ENCODE measurements around the gene MLF2. TPM values are rescaled to one million over a fixed set of nuclear protein-coding genes. Genes with fewer than 3 reads are reported as not detected.

The MLF2 gene
- total and polyA plus RNA-seq, 8 donors, result 9.3 to 296 (median 152) TPM

DNA sequence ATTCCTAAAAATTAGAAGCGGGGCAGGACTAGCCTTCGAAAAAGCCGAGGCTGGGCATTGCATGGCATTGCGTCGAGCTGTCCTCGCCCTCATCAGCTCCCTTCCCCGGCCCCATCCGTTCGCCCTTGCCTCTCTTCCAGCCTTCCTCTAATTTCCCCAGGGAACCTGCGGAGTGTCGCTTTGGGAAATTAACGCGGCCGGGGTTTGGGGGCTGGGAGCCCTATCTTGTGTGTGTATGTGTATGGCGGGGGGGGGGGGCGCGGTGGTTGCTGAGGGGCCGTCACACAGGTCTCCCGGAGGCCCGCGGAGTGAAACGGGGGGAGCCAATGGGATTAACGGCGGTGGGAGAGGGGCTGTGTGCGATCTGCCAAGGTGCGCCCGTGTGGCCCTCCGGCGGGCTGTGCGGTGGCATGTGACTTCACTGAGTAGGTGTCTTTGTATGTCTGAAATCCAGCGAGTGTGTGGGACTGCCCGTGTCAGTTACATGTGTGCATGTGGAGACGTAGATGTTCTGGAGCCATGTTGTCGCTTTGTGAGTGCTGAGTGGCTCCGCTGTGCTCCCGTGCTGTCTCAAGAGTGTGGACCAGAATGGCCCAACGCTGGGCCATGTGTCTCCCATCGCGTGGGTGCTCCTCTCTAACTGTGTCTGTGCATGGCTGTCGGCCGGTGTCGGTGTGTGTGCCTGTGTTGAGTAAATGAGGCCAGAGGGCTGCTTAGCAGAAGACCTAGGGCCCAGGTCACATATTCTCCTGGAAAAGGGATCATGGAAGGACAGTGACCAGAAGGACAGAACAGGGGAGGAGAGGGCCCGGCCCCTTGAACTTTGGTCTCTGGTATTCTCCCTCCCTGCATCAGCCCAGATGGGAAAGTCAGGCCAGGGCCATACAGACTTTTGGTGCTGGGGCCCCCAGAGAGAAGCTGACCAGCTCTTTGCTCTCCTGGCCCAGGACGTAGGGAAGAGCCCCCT, 14.7 kb upstream of the MLF2 start:
- intact Hi-C loops (cut with DNase I; ENCODE audit: low total_unique reads), result no loop called here
- DNase-seq, result peak in 1 of 2 donors; percentile 57
- H3K27me3 ChIP-seq, result peaks cover 0 to 7% (median 0%) of the 10 kb centered on the region in 3 donors
- peak overlapping the region; percentile 63 to 78 (median 78) for H3K4me3 ChIP-seq
- H3K36me3 ChIP-seq, result peaks cover 12 to 23% (median 19%) of the 10 kb centered on the region in 4 donors
- 20 to 31% (median 25%) methylated on average over 36 to 44 of the region's 44 CpGs for WGBS, 5 donors
- H3K27ac ChIP-seq, result peak overlapping the region; percentile 85 to 96 (median 91)
- peaks cover 57 to 89% (median 82%) of the 10 kb centered on the region in 4 donors for H3K4me1 ChIP-seq
- no peaks in the 10 kb centered on the region for H3K9me3 ChIP-seq
- TF ChIP-seq POLR2AphosphoS5 (IDR thresholded peaks at IDR 0.05) (no peak), POLR2A (IDR thresholded peaks at IDR 0.05) (no peak), EP300 (IDR thresholded peaks at IDR 0.05) (no peak)
- TF ChIP-seq, protein P1, sequence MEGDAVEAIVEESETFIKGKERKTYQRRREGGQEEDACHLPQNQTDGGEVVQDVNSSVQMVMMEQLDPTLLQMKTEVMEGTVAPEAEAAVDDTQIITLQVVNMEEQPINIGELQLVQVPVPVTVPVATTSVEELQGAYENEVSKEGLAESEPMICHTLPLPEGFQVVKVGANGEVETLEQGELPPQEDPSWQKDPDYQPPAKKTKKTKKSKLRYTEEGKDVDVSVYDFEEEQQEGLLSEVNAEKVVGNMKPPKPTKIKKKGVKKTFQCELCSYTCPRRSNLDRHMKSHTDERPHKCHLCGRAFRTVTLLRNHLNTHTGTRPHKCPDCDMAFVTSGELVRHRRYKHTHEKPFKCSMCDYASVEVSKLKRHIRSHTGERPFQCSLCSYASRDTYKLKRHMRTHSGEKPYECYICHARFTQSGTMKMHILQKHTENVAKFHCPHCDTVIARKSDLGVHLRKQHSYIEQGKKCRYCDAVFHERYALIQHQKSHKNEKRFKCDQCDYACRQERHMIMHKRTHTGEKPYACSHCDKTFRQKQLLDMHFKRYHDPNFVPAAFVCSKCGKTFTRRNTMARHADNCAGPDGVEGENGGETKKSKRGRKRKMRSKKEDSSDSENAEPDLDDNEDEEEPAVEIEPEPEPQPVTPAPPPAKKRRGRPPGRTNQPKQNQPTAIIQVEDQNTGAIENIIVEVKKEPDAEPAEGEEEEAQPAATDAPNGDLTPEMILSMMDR (IDR thresholded peaks at IDR 0.05), result no peak

DNA sequence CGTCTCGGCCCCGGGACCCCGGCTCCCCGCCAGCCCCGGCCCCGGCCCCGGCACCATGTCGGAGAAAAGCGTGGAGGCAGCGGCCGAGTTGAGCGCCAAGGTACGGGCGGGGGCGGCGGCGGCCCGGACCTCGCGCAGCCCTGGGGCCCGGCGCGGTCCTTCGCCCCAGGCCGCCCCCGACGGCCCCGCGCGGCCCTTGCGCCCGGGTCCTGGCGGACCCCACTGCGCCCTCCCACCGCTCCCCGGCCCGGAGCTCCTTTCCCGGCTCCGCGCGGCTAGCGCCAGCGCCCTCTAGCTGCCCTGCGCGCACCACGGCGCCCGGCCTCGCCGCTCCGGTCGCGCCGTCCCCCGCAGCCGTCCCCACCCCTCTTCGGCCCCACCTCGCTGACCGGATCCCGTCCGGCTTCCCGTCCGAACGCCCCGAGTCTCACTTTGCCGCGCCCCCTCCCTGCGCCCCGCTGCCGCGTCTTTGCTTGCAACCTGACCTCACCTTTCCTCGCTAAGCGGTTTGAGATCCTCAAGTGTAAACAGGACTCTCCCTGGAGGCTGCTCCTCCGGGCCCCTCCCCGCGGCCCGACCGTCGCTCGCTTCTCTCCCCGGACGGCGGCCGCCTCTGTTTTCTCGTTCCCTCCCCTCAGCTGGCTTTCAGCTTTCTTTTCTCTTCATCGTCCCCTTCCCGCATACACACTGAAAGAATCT, 13.9 kb upstream of the MLF2 start:
- peaks cover 57 to 81% (median 74%) of the 10 kb centered on the region in 4 donors for H3K4me1 ChIP-seq
- TF ChIP-seq POLR2AphosphoS5 (IDR thresholded peaks at IDR 0.05) (peak; percentile 15 to 55 (median 52)), EP300 (IDR thresholded peaks at IDR 0.05) (no peak), POLR2A (IDR thresholded peaks at IDR 0.05) (no peak)
- TF ChIP-seq, protein P1 (IDR thresholded peaks at IDR 0.05), result peak in 5 of 7 experiments; percentile 13 to 89 (median 64)
- no peaks in the 10 kb centered on the region for H3K27me3 ChIP-seq
- intact Hi-C loops (cut with DNase I; ENCODE audit: low total_unique reads), result no loop called here
- peaks cover 12 to 23% (median 19%) of the 10 kb centered on the region in 4 donors for H3K36me3 ChIP-seq
- peak overlapping the region; percentile 85 to 96 (median 91) for H3K27ac ChIP-seq
- peak overlapping the region; percentile 63 to 78 (median 78) for H3K4me3 ChIP-seq
- no peaks in the 10 kb centered on the region for H3K9me3 ChIP-seq
- peak; percentile 79 to 95 for DNase-seq
- 0 to 2% (median 1%) methylated on average over 54 to 83 of the region's 88 CpGs for WGBS, 5 donors

DNA sequence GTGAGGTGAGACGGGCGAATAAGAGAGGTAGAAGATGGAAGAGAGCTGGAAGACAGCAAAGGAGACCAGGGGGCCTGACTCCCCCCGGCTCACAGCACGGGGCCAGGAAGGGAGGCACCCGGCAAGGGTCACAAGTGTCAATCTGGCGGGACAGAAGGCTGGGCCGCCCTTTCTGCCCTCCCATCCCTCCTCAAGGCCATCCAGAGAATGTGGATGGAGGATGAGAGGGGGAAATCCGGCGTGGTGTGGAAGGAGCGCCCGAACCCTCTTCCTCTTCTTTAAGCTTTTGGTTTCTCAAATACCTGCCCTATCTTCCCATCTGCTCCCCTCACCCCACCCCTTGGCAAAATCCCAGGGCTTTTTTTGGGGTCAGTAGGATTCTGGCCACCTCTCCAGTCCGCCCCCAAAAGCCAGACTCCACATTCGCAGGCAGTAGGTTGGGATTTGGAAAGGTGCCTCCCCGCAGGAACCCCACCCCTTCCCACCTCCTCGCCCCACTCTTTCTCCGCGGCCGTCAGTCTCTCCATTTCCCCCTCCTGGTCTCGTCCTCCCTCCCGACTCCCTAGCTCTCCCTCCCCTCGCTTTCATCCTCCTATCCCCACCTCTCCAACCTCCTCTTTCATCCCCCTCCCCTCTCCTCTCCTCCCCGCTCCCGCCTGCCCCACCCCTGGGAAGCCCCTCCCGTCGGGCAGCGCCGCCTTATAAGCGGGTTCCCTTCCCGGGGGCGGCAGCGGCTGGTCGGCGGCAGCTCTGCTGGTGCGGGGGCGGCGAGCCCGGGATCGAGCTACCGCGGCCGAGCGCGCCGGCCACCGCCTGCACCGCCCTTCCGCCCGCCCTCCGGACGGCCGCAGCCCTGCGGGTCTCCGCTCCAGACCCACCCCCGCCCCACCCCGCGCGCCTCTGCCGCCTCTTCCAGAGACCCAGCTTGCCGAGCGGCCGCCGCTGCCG, 13.0 kb upstream of the MLF2 start, which contains the start of gene PTMS:
PTMS (plus strand) TSS at position 730 of the 948 bp plus-strand sequence. CDS start 343 bp downstream, outside the sequence.
- peak within 1 kb of the TSS; percentile 85 to 96 (median 91) for H3K27ac ChIP-seq
- H3K4me1 ChIP-seq, result peaks cover 52 to 72% (median 66%) of the 10 kb centered on the region in 4 donors
- H3K9me3 ChIP-seq, result no peaks in the 10 kb centered on the region
- peak within 1 kb of the TSS; percentile 63 to 78 (median 78) for H3K4me3 ChIP-seq
- intact Hi-C loops (cut with DNase I; ENCODE audit: low total_unique reads), result no loop called here
- WGBS, 5 donors, result 2 to 4% (median 4%) methylated on average over 30 to 63 of the region's 63 CpGs
- DNase-seq, result peak; percentile 63 to 94
- no peaks in the 10 kb centered on the region for H3K27me3 ChIP-seq
- TF ChIP-seq POLR2A (IDR thresholded peaks at IDR 0.05), result no peak
- TF ChIP-seq, protein P1 (IDR thresholded peaks at IDR 0.05), result no peak
- TF ChIP-seq POLR2AphosphoS5 (IDR thresholded peaks at IDR 0.05), result peak; percentile 39 to 92 (median 86)
- H3K36me3 ChIP-seq, result peaks cover 12 to 16% (median 15%) of the 10 kb centered on the region in 4 donors

Data from stomach (tissue), 9 donors.